ENCODE data around the gene TNFSF8. TPM values are rescaled to one million over a fixed set of nuclear protein-coding genes. Genes with fewer than 3 reads are reported as not detected.

Gene TNFSF8
- total RNA-seq, 2 experiments from 2014 or later, result 27.7 to 50.3 TPM

DNA sequence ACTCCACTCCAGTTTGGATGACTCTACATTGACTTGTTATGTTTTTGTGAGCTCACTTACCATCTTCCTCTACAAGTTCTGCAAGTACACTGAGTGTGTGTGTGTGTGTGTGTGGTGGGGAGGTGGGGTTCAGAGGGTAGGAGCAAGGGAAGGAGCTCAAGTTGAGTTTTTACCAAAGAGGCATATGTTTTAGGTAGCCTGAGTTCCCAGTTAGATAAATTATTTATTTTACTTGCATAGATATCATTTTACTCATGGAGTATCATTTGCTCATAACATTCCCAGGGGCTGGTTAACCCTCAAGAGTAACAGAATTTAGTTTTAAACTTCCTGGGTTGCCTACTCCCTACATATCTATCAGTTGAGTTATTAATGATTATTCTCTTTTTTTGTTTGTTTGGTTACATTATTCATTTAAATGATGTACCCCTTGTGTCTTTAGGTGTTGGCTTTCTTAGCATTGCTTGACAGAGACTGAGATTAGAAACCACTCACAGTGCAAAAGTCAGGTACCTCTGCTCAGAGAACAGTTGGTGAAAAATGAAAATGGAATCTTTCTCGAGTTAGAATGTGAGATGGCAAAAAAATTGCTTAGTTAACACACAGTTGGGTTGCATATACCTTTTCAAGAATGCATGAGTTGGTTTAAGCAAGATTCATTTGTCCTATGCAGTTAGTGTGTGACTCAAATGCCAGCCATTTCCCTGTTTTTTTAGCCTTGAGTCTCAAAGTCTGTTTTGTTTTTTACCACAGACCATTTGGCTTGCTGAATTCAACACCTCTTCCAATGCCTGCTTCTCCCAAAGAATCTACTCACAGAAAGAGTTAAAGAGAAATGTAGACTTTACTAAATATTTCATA lies 29.2 kb downstream of the TNFSF8 start:
- peaks cover 58% of the 10 kb centered on the region for H3K36me3 ChIP-seq (ENCODE audit: insufficient read depth, low read length)
- no peaks in the 10 kb centered on the region for H3K9me2 ChIP-seq (ENCODE audit: insufficient read depth, low read length)
- CTCF ChIA-PET (ENCODE audit: unreplicated experiment), result interaction anchor here (0.6 kb wide), 1 partner anchor 17 kb away, joined by 3 read pairs; no protein-coding TSS in a partner anchor
- no peak overlapping the region for H3K4me2 ChIP-seq (ENCODE audit: low read length)
- no peak overlapping the region for H3K4me3 ChIP-seq (ENCODE audit: low read depth, low read length, poor library complexity, severe bottlenecking)
- POLR2A ChIA-PET, result interaction anchor here (0.5 to 3.9 kb wide), 4 partner anchors 24 to 69 kb away, joined by 3 to 20 read pairs (median 4); no protein-coding TSS in a partner anchor
- H4K20me1 ChIP-seq (ENCODE audit: insufficient read depth, low read length), result no peaks in the 10 kb centered on the region
- intact Hi-C loops (cut with micrococcal nuclease; ENCODE audit: unreplicated experiment), result no loop called here
- H3K4me1 ChIP-seq (ENCODE audit: insufficient read depth, low read length, poor library complexity, severe bottlenecking), result peaks cover 59% of the 10 kb centered on the region
- H3K9me3 ChIP-seq (ENCODE audit: low read length), result no peaks in the 10 kb centered on the region
- TF ChIP-seq EZH2phosphoT487 (IDR thresholded peaks at IDR 0.05; ENCODE audit: borderline replicate concordance, low read depth, low read length), result no peak
- TF ChIP-seq CTCF (conservative IDR thresholded peaks at IDR 0.05; ENCODE audit: low read length), result no peak
- DNase-seq (ENCODE audit: low spot score), result no peak
- H2AFZ ChIP-seq (ENCODE audit: low read length), result no peak overlapping the region
- BruUV-seq (replicated peaks), result no TSS peak
- no peaks in the 10 kb centered on the region for H3K79me2 ChIP-seq (ENCODE audit: insufficient read depth, low read depth, low read length)
- H3K27ac ChIP-seq (ENCODE audit: low read depth, low read length, poor library complexity, severe bottlenecking), result no peak overlapping the region

GRCh38 chr9:114899995-114900394 lies 30.4 kb downstream of the TNFSF8 start:
- no peaks in the 10 kb centered on the region for H3K9me2 ChIP-seq (ENCODE audit: insufficient read depth, low read length)
- H3K4me1 ChIP-seq (ENCODE audit: insufficient read depth, low read length, poor library complexity, severe bottlenecking), result peaks cover 59% of the 10 kb centered on the region
- BruUV-seq (replicated peaks), result no TSS peak
- POLR2A ChIA-PET, result interaction anchor here (0.6 to 3.9 kb wide), 9 partner anchors 10 to 1155 kb away, joined by 3 to 30 read pairs (median 5); partner anchors contain the start of gene TNFSF8
- H3K9me3 ChIP-seq (ENCODE audit: low read length), result no peaks in the 10 kb centered on the region
- intact Hi-C loops (cut with micrococcal nuclease; ENCODE audit: unreplicated experiment), result no loop called here
- TF ChIP-seq EZH2phosphoT487 (IDR thresholded peaks at IDR 0.05; ENCODE audit: borderline replicate concordance, low read depth, low read length), result no peak
- no peak for TF ChIP-seq CTCF (conservative IDR thresholded peaks at IDR 0.05; ENCODE audit: low read length)
- H3K36me3 ChIP-seq (ENCODE audit: insufficient read depth, low read length), result peaks cover 48% of the 10 kb centered on the region
- H2AFZ ChIP-seq (ENCODE audit: low read length), result no peak overlapping the region
- no peaks in the 10 kb centered on the region for H4K20me1 ChIP-seq (ENCODE audit: insufficient read depth, low read length)
- no peaks in the 10 kb centered on the region for H3K79me2 ChIP-seq (ENCODE audit: insufficient read depth, low read depth, low read length)
- H3K4me3 ChIP-seq (ENCODE audit: low read depth, low read length, poor library complexity, severe bottlenecking), result no peak overlapping the region
- H3K27ac ChIP-seq (ENCODE audit: low read depth, low read length, poor library complexity, severe bottlenecking), result no peak overlapping the region
- no peak overlapping the region for H3K4me2 ChIP-seq (ENCODE audit: low read length)
- CTCF ChIA-PET (ENCODE audit: unreplicated experiment), result interaction anchor here (1.0 kb wide), 1 partner anchor 246 kb away, joined by 3 read pairs; no protein-coding TSS in a partner anchor
- DNase-seq (ENCODE audit: low spot score), result no peak
